ENCODE data around the gene CNNM2.

The CNNM2 gene

DNA sequence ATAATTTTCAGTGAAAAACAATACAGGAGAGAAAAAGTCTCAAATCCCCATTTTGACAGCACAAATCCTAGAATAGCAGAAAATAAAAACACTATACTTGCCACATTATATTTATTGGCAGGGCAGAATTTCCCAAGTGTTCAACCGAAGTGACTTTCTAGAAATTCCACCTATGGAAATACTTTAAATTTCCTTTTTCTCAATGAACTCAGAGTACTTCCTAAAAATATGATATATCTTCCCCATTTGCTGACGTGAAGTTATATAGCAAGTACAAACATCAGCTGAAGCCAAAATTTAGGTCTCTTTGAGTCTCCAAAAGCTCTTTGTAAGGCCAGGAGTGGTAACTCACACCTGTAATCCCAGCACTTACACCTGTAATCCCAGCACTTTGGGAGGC, 191.7 kb downstream of the CNNM2 start:
- H3K36me3 Mint-ChIP-seq (ENCODE audit: low read depth) = peaks cover 20% of the 10 kb centered on the region
- peak overlapping the region; percentile 39 to 91 (median 72) for H3K27ac Mint-ChIP-seq
- H3K9me3 Mint-ChIP-seq = no peaks in the 10 kb centered on the region
- no peaks in the 10 kb centered on the region for H3K27me3 Mint-ChIP-seq (ENCODE audit: low read depth)
- TF ChIP-seq, protein P1, sequence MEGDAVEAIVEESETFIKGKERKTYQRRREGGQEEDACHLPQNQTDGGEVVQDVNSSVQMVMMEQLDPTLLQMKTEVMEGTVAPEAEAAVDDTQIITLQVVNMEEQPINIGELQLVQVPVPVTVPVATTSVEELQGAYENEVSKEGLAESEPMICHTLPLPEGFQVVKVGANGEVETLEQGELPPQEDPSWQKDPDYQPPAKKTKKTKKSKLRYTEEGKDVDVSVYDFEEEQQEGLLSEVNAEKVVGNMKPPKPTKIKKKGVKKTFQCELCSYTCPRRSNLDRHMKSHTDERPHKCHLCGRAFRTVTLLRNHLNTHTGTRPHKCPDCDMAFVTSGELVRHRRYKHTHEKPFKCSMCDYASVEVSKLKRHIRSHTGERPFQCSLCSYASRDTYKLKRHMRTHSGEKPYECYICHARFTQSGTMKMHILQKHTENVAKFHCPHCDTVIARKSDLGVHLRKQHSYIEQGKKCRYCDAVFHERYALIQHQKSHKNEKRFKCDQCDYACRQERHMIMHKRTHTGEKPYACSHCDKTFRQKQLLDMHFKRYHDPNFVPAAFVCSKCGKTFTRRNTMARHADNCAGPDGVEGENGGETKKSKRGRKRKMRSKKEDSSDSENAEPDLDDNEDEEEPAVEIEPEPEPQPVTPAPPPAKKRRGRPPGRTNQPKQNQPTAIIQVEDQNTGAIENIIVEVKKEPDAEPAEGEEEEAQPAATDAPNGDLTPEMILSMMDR (IDR thresholded peaks at IDR 0.05; ENCODE audit: unreplicated experiment in 3 of 3) = no peak
- no peak overlapping the region for H3K4me3 Mint-ChIP-seq
- H3K4me1 Mint-ChIP-seq = peaks cover 39% of the 10 kb centered on the region

DNA sequence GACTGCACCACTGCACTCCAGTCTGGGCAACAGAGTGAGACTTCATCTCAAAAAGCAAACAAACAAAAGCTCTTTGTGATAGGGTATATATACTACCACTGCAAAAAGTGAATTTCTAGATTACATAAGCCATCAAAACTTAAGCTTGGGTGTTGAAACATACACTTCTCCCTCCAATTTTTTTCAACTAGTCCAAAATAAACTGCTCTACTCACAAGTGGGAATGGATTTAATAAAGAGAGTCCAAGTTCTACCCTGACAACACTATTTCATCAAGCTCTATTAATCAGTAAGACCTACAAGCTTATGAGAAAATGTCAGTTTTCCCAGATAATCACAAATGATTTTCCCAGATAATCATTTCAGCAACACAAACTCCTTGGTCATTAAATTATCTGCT, 192.3 kb downstream of the CNNM2 start:
- no peaks in the 10 kb centered on the region for H3K27me3 Mint-ChIP-seq (ENCODE audit: low read depth)
- TF ChIP-seq, protein P1 (IDR thresholded peaks at IDR 0.05; ENCODE audit: unreplicated experiment in 3 of 3) = no peak
- no peak overlapping the region for H3K4me3 Mint-ChIP-seq
- peaks cover 18% of the 10 kb centered on the region for H3K36me3 Mint-ChIP-seq (ENCODE audit: low read depth)
- H3K9me3 Mint-ChIP-seq = no peaks in the 10 kb centered on the region
- H3K4me1 Mint-ChIP-seq = peaks cover 39% of the 10 kb centered on the region
- H3K27ac Mint-ChIP-seq = peak overlapping the region; percentile 39 to 91 (median 72)

GRCh38 chr10:103111031-103111917, 193.2 kb downstream of the CNNM2 start:
- H3K36me3 Mint-ChIP-seq (ENCODE audit: low read depth) = peaks cover 15% of the 10 kb centered on the region
- peaks cover 39% of the 10 kb centered on the region for H3K4me1 Mint-ChIP-seq
- no peaks in the 10 kb centered on the region for H3K9me3 Mint-ChIP-seq
- H3K27ac Mint-ChIP-seq = peak overlapping the region; percentile 91 to 94 (median 94)
- TF ChIP-seq, protein P1 (IDR thresholded peaks at IDR 0.05; ENCODE audit: unreplicated experiment in 3 of 3) = no peak
- peak overlapping the region in 1 of 3 experiments; percentile 62 for H3K4me3 Mint-ChIP-seq
- no peaks in the 10 kb centered on the region for H3K27me3 Mint-ChIP-seq (ENCODE audit: low read depth)

DNA sequence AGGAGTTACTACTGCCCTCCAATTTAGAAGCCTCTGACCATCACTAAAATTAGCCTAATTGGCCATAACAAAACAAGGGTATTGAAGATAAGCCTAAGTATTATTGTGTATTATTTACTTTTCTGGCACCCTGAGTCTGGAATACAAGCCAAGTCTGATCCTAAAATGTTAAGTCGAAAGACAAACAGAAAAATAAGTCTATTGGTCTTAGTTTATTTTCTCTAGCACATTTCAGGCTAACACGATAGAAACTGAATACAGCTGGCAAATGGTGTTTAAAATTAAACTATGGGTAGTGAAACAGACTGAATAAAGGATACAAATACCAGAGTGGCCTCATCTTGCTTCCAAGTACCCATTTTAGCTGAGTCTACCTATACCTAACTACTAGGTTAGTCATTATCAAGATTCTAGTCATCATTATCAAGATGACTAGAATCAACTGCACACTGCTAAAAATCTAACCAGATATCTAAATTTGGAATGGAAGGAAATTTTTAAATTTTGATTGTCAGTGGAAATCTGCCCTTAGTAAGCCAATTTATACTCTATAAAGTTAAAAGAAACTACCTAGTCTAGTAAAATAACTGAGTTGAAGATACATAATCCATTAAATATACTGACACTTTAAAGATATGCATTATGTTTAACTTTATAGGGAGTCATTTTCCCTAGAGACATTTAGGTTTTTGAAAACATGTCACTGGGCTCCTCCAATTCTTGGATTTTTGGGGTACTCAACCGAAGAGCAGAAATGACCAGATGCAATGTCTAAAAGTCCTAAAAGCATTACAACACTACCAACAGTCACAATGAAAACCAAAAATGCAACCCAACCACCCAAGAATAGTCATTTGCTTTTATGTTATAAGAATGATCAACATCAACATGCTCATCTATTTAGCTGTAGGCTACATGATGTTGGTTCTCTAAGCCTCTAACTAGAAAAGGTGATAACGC, 194.1 kb downstream of the CNNM2 start:
- peaks cover 39% of the 10 kb centered on the region for H3K4me1 Mint-ChIP-seq
- H3K36me3 Mint-ChIP-seq (ENCODE audit: low read depth) = peaks cover 15% of the 10 kb centered on the region
- peak overlapping the region; percentile 91 to 94 (median 94) for H3K27ac Mint-ChIP-seq
- no peaks in the 10 kb centered on the region for H3K9me3 Mint-ChIP-seq
- H3K4me3 Mint-ChIP-seq = peak overlapping the region in 1 of 3 experiments; percentile 51
- TF ChIP-seq, protein P1 (IDR thresholded peaks at IDR 0.05; ENCODE audit: unreplicated experiment in 3 of 3) = no peak
- no peaks in the 10 kb centered on the region for H3K27me3 Mint-ChIP-seq (ENCODE audit: low read depth)

DNA sequence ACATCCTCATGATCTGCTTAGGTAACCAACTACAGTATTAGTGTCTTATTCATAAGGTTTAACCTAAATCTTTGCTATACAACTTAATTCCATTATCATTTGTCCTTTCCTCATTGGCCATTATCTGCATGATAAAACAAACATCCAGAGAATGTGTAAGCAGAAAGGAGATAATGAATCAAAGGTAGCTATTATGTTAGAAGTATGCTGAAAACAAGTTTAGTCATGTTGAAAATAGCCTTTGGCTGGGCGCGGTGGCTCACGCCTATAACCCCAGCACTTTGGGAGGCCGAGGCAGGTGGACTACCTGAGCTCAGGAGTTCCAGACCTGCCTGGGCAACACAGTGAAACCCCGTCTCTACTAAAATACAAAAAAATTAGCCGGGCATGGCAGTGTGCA, 196.8 kb downstream of the CNNM2 start:
- peaks cover 4% of the 10 kb centered on the region for H3K36me3 Mint-ChIP-seq (ENCODE audit: low read depth)
- H3K27ac Mint-ChIP-seq = no peak overlapping the region
- H3K4me3 Mint-ChIP-seq = no peak overlapping the region
- H3K27me3 Mint-ChIP-seq (ENCODE audit: low read depth) = no peaks in the 10 kb centered on the region
- no peaks in the 10 kb centered on the region for H3K9me3 Mint-ChIP-seq
- TF ChIP-seq, protein P1 (IDR thresholded peaks at IDR 0.05; ENCODE audit: unreplicated experiment in 3 of 3) = no peak
- peaks cover 30% of the 10 kb centered on the region for H3K4me1 Mint-ChIP-seq

Data from nephron (organoid).